C4-2B (cell line): ENCODE data around the gene PDE2A.

Source experiments
- H3K27ac ChIP-seq: fragments of 450-650 bp; 2 replicates; pipeline ENCODE4 v1.5.1; 2017
- ZFX ChIP-seq: fragments of 450-650 bp; IDR thresholded peaks from 2 replicates; pipeline ENCODE4 v1.6.1; 2017
- TF ChIP-seq, protein P1 (sequence below): fragments of 450-650 bp; conservative IDR thresholded peaks from 2 replicates; pipeline ENCODE4 v1.5.1; 2017; ENCODE audit warnings: mild to moderate bottlenecking

The PDE2A gene

DNA sequence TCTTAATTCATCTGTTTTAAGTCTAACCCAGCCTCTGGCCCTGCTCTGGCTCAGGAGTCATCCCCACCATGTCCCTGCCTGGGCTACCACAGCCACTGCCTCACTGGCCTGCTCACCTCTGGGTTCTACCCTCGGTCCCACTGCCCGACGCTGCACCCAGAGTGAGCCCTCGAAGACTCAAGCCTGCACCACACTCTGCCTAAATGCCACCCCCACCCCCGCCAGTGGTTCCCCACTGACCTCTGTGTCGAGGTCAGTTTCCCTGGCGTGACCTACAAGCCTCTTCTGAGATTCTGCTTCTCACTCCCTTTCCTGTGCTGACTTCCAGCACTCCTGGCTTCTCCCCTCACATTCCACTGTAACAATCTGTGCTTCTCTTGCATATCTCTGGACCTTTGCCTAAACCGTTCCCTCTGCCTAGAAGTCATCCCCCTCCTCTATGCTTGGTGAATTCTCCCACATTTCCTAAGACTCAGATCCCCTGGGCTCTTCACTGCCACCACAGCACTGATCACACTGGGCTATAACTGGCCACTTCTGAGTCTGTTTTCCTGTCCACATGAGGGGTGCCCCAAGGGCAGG is 12.5 kb upstream of the PDE2A start:
- TF ChIP-seq, protein P1, sequence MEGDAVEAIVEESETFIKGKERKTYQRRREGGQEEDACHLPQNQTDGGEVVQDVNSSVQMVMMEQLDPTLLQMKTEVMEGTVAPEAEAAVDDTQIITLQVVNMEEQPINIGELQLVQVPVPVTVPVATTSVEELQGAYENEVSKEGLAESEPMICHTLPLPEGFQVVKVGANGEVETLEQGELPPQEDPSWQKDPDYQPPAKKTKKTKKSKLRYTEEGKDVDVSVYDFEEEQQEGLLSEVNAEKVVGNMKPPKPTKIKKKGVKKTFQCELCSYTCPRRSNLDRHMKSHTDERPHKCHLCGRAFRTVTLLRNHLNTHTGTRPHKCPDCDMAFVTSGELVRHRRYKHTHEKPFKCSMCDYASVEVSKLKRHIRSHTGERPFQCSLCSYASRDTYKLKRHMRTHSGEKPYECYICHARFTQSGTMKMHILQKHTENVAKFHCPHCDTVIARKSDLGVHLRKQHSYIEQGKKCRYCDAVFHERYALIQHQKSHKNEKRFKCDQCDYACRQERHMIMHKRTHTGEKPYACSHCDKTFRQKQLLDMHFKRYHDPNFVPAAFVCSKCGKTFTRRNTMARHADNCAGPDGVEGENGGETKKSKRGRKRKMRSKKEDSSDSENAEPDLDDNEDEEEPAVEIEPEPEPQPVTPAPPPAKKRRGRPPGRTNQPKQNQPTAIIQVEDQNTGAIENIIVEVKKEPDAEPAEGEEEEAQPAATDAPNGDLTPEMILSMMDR: no peak
- TF ChIP-seq ZFX: no peak
- no peak overlapping the region for H3K27ac ChIP-seq

DNA sequence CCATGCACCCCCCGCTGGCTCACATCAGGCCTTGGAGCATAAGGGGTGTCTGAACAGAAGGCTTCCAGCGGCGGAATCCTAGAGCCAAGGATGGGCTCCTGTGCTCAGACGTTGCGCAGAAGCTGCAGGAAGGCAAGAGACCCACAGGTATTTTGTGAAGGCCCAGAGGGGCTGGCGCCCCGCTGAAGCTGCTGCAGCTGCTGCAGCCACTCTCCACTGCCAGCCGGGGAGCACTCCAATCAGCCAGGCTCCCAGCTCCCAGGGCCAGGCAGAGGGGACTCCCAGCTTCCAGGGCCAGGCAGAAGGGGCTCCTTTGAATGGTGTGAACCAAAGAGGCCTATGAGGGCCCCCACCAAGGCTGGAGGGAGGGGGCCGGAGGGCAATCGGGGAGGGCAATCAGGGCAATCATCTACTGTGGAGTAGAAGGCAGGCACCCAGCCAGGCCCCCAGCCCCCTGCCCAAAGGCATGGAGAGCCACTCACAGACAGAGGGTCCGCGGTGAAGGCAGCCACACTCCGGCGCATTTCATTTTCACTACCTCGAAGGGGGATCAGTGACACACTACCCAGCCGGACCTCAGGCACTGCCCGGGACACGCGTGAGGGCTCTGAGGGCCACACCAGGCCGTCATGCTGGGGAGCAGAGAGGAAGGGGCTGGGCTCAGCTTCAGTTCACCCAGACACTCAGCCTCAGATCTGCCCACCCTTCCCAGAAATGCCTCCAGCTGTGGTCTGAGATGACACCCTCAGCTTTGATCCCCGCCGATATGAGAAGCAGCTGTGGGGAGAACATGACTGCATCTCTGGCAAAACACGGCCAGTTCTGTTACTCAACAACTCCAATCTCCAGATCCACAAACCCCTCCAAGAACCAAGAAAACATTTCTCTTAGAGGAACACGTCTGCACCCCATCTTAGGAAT is 11.6 kb upstream of the PDE2A start:
- TF ChIP-seq, protein P1: no peak
- TF ChIP-seq ZFX: no peak
- H3K27ac ChIP-seq: no peak overlapping the region

DNA sequence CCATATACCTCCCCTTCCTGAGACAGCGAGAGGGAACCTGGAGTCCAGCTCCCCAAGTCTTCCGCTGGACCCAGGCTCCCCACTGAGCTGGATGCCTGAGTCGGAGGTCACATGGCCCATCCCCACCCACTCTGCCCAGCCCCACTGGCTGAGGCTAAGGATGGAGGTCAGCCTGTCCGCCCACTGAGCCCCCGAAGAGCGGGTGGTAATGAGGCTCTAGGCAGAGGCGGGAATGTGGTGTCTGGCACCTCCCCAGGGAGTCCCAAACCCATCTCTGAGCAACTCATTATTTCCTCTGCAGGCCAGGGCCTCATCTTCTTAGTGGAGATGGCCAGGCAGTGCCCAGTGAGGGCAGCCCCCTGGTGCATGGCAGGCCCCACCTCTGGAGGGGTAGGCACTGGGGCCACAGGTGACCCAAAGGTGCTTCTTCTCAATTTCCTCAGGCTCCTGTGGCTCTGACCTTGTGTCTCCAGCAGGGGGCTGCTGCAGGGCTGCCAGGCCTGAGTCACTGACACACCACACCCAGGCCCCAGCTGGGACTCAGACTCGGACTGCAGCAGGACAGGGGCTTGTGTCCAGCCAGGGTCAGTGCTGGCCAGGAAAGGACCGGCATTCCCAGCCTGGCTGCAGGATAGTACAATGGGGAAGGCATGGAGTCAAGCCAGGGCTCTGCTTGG is 10.2 kb upstream of the PDE2A start:
- no peak for TF ChIP-seq ZFX
- TF ChIP-seq, protein P1: peak; percentile 47
- no peak overlapping the region for H3K27ac ChIP-seq

DNA sequence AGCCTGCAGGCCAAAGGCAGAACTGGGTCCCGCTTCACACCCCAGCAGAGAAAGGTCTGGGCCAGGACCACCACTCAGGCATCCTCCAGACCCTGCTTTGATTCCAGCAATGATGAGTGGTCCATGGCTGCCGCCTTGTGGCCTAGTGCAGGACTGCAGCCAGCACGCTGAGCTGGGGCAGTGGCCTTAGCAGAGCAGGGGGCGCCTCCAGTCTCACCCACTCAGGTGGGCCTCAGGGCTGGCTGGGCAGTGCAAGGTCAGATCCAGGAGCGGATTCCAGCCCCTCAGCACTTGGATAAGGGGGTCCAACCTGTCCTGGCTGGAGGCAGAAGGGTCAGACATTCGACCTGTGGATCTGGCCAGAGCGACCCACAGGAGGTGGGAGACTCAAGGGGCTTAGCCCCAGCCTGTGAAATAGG is 9.6 kb upstream of the PDE2A start:
- no peak overlapping the region for H3K27ac ChIP-seq
- no peak for TF ChIP-seq ZFX
- TF ChIP-seq, protein P1: peak; percentile 90

DNA sequence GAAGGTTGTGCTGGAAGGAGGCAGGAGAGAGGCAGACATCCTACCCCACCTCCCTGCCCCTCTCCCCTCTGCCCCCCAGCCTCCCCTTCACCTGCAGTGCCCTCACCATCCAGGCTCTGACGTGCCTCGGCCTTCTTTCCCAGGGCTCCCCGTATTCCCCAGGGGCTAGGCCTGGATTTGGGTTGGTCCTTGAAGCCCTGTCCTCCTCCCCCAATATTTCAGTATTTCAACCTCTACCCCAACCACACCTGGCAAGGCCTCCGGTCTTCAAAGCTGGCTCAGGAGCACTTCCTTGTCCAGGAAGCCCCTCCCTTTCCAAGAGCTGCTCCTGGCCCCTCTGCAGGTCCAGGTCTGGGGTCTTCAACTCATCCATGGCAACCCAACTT is 8.6 kb upstream of the PDE2A start:
- TF ChIP-seq ZFX: no peak
- TF ChIP-seq, protein P1: no peak
- no peak overlapping the region for H3K27ac ChIP-seq

DNA sequence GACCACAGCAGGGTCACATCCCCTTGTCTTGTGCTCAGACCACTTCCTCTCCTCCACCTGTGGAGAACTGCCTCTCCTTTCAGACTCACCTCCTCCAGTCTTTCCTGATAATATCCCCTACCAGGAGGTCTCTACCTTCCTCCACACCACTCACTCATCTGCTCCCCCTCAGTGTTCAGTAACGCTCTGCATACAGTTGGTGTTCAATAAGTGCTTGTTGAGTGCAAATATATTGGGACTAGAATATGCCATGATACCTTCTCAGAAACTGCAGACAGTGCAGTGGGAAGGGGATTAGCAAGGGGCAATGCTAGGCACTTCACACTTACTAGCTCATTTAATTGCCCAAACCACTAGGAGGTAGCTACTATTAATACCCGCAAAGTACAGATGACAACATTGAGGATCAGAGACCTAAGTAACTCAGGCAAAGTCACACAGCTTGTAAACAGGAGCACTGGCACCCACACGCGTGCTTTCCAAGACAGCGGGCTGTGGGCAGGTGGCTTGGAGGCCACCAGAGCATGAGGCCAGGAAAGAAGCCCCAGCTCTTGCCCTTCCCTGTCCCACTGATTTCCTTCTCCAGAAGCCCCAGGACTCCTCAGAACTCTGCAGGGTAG is 8.1 kb upstream of the PDE2A start:
- TF ChIP-seq, protein P1: no peak
- no peak for TF ChIP-seq ZFX

More for the DNA sequence above, 8.1 kb upstream of the PDE2A start:
- H3K27ac ChIP-seq: no peak overlapping the region
